NCI-H1694 treated with DMSO at 0.1 percent for 48 hours (cell line): ENCODE results near the gene FAXC.
A peak's percentile ranks its signal among the peaks of the same experiment; 100 is the strongest.
"Not testable (repeated sequence)": the region's sequence is repeated elsewhere in the genome, so short reads cannot be mapped to it uniquely, and the experiment has no call there.

ENCODE experiments used
- DNase-seq: peaks from one replicate; lab custom pipeline; 2025; lab: John Stamatoyannopoulos, UW

FAXC gene

GRCh38 chr6:99341862-99342455 lies 7.5 kb downstream of the FAXC start:
- DNase-seq: no peak

DNA sequence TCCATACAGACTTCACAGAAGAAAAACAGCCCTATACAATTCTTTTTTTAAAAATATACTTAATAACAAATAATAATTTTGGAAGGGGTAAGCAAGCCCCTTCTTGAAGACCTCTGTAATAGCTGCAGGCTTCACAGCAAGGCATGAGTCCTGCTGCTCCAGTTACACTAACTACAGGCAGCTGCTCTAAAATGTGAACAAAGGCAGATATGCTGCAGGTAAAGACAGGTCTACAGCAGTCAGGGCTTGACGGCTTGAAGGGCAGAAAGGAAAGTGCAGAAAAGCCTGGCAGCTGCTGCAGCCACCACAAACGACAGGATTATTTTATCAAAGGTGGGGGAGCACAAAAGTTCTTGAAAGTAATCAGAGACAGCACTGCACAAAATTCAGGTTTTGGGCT lies 11.3 kb downstream of the FAXC start:
- DNase-seq: no peak

DNA sequence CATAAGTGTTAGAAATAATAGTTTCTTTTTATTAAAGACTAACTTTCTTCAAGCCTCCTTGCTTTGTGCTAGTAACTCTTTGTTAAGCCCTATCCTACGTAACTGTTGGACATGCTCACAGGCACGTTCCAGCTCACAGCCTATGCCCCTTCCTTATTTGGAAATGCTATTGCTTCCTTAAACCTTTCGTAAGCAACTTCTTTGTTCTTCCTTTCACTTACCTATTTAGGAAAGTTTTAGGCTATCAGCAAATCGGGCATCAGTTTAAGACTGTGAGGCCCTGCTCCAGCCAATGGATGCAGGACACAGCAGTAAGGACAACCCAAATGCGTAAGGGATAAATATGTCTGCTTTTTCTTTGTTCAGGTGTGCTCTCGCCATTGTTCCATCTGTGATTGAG lies 14.2 kb downstream of the FAXC start:
- DNase-seq: not testable (repeated sequence)

- DNase-seq: peak; percentile 54
Observed at GRCh38 chr6:99334526-99335127, 14.8 kb downstream of the FAXC start.

DNA sequence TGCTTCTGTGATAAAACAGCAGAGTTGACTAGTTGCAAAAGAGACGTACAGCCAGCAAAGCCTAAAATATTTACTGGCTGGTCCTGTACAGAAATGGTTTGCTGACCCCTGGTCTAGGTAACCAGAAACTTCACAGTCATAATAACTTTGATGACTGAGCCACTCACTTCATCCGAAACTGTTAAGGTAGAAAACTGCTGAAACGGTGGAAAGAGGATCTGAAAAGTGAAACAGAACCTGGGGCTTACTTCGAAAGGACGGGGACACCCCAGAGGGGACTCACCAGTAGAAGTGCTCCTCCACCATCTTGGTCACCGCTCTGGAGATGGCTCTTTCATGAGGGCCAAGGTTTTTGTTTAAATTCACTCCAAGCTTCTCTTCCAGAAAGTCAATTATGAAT lies 16.4 kb downstream of the FAXC start:
- DNase-seq: no peak

- DNase-seq: no peak
Observed at GRCh38 chr6:99331531-99331930, 17.9 kb downstream of the FAXC start.

DNA sequence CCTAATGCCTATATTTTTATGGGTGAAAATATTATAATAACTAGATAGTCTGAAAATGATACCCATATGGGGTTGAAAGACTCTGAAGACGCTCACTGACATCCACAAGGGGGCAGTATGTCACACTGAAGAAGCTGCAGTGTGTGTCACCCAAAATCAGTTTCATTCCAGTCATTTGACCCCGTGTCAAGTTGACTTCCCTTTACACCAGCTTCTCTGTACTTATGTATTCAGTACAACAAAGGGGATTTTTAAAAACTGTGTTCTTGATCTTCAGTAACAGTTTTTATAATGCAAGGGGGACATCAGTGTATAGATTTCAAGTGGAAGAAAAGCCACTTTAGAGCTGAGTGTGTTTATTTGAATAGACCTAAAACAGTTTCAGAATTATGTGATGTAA lies 19.3 kb downstream of the FAXC start:
- DNase-seq: peak; percentile 29

DNA sequence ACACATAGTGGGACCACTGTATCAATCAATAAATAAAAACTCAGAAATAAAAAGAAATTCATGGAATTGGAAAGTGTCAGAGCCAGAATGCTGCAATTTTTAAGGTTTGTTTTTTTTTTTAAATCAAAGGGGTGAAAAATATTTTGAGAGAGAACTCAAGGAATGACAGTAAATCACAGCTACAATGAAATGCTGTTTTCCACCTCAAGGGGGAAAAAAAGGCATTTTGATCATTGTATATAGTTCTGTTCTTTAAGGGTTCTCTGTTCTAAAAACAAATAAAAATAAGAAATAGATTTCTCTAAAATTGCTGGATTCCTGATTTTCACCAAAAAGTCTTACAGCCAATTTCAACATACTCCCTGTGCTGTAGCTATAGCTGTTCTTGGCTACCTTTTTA lies 24.5 kb downstream of the FAXC start:
- DNase-seq: no peak

DNA sequence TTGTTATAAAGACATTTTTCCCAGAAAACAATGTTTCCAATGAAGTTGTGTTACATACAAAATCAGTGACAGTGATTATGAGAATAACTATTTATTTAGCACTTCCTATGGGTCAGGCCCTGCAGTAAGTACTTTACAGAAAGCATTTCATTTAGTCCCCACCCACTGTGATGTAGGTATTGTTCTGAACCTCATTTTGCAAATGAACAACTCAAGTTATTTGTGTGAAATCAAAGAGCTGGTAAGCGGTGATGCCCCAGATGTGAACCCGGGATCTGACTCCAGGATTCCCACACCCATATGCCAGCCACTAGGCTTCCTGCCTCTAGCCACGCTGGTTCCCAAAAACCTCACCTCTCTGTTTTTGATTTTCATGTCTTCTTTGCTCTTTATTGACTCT lies 30.9 kb downstream of the FAXC start:
- DNase-seq: no peak

DNA sequence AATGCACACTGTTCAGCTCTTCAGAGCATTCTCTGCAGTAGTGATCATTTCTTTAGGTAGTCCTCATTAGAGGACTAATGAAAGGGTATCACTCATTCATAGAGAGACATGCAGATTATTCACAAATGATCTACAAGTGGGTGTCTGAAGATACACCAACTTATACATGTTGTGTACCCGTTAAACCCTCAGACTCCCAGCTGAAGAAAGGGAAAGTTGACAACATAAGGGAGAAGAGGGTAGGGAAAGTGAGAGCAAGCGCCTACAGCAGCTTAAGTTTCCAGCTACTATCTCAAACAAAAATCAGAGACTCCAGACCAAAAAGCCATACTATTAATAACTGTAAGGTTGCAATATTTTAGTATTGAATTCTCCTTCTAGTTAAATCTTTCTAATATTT lies 37.1 kb downstream of the FAXC start:
- no peak for DNase-seq

DNA sequence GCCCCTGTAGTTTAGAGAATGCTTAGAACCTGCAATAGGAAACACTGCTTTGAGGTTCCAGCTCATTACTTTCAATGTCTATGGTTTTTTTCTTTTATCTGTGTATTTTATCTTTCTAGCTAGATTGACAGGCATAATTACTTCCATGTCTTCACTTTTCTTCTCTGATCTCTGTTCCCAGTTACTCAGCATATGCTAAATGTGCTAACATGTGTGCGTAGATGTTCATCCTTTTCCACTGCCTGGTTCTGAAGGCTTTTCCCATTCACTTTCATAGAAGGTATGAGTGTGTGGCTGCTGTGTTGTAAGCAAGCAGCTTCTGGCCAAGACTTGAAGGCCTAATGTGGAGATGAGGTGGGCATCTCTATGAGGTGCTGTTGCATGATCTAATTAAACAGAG lies 38.9 kb downstream of the FAXC start:
- no peak for DNase-seq

DNA sequence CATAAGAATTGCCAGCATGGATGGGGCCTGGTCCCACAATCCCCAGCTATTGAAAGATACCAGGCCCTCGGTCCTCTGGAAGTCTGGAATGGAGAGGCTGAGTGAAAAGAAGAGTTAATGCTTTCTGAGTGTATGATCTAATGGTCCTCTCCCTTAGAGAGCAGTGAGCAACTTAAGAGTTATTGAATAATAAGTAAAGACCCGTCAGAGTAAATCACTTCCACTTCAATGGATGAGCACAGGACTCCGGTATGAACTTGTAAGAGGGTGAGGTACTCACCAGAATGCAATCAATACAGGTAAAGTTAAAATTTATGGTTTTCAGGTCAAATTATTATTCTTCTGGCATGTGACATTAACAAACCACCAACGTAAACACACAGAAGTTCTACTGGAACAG lies 39.9 kb downstream of the FAXC start:
- no peak for DNase-seq

- no peak for DNase-seq
Observed at GRCh38 chr6:99308788-99309187, 40.7 kb downstream of the FAXC start.

DNA sequence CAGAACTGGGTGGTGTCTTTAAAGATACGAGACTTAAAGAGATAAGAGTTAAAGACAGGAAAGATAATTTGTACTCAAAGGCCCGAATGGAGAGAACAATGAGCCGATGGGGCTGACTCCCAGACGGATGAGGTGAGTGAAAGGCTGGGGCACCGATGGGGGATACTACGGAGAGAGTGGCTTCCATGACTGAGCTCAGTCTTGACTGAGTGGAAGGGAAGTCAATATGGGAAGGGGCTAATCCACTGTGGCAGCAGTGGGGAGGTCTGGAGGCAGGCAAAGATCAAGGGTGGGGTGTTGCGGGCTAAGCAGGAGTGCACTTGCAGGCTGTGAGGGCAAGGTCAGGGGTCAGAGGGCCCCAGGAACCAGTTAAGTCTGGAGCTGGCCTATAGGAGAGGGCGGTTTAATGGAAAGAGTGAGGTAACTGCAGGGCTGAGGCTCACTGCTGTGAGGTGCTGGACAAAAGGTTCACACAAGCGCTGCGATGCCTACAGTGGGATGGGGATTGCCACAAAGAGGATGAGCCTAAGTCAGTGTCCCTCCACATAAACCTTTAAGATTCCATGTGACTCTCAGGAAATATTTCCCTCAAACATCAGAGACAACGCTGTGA lies 42.1 kb downstream of the FAXC start:
- no peak for DNase-seq

GRCh38 chr6:99306341-99306740 lies 43.1 kb downstream of the FAXC start:
- no peak for DNase-seq

DNA sequence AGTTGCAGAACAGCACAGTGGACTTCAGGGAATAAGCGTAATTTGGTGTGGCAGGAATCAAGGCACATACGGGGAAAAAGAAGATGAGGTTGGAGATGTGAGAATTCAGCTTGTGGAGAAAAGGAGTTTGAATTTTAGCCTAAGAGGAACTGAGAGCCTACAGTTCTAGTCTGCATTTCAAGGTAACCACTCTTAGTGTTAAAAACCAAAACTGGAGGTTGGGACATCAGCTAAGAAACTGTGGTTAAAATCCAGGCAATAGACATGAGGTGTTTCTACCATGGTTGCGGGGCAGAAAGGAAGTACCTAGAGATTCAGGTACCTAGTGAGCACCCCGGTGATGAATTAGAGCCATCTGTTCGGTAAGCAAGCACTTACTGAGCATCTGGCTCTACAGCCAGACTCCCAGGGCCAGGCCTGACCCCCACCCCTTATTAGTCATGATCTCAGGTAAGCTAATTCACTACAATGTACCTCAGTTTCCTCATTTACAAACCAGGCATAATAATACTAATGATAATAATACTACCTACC lies 44.4 kb downstream of the FAXC start:
- no peak for DNase-seq

- DNase-seq: no peak
Observed at GRCh38 chr6:99297415-99297814, 52.1 kb downstream of the FAXC start.

GRCh38 chr6:99297006-99297405 lies 52.5 kb downstream of the FAXC start:
- no peak for DNase-seq

- DNase-seq: no peak
Observed at GRCh38 chr6:99296261-99296660, 53.2 kb downstream of the FAXC start.

GRCh38 chr6:99295276-99295675 lies 54.2 kb downstream of the FAXC start:
- no peak for DNase-seq

GRCh38 chr6:99294786-99295185 lies 54.7 kb downstream of the FAXC start:
- DNase-seq: no peak

DNA sequence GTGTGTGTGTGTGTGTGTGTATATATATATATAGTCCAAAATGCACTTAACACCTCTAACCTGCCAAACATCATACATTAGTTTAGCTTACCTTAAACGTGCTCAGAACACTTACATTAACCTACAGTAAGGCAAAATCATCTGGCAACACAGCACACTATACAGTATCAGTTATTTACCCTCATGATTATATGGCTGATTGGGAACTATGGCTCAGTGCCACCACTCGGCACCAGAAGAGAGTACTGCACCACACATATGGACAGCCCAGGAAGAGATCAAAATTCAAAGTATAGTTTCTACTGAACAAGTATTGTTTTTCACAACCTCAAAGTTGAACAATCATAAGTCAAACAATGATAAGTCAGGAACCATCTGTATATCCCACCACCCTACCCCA lies 59.8 kb downstream of the FAXC start:
- no peak for DNase-seq

DNA sequence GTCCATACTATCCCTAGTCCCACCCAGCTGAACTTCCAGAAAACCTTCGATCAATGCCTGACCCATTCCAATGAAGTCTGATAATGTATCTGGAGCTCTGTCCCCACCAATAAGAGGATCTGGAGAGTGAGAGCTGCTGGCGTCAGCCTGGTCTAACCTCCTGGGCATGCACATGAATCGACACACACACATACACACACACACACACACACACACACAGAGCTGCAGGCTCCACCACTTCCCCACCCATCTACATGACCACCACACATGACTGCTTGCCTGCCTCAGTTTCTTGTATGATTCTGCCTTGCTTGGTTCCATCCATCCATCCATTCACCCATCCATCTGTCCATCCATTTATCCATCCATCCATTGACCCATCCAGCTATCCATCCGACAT lies 60.8 kb downstream of the FAXC start:
- DNase-seq: no peak

DNA sequence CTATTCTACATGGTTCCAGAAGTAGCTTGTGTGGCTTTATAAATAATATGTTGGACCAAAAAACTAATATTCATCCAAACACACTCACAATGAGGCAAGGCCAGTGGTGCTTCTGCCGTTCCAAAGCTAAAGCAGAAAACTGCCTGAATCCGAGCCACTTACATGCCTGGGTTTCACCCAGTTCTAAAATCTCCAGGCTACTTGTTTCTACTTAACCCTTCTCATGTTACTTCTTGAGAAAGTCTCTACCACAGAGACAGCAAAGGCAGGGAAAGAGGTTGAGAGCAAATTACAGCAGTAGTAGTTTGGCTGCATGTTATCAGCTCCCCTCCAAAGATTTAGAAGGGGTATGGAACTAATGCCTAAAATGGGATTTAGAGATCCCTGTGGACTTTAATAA lies 62.0 kb downstream of the FAXC start:
- no peak for DNase-seq
